Measurements from ENCODE around the gene AQR.

DNA sequence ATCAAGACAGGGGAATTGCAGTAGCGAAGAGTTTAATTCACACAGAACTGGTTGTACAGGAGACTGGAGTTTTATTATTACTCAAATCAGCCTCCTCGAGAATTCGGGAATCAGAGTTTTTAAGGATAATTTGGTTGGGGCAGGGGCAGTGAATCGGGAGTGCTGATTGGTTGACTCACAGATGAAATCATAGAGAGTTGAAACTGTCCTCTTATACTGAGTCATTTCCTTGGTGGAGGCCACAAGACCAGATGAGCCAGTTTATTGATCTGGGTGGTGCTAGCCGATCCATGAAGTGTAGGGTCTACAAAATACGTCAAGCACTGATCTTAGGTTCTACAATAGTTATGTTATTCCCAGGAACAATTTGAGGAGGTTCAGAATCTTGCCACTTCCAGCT, 23.9 kb upstream of the AQR start:
- TF ChIP-seq, protein P1, sequence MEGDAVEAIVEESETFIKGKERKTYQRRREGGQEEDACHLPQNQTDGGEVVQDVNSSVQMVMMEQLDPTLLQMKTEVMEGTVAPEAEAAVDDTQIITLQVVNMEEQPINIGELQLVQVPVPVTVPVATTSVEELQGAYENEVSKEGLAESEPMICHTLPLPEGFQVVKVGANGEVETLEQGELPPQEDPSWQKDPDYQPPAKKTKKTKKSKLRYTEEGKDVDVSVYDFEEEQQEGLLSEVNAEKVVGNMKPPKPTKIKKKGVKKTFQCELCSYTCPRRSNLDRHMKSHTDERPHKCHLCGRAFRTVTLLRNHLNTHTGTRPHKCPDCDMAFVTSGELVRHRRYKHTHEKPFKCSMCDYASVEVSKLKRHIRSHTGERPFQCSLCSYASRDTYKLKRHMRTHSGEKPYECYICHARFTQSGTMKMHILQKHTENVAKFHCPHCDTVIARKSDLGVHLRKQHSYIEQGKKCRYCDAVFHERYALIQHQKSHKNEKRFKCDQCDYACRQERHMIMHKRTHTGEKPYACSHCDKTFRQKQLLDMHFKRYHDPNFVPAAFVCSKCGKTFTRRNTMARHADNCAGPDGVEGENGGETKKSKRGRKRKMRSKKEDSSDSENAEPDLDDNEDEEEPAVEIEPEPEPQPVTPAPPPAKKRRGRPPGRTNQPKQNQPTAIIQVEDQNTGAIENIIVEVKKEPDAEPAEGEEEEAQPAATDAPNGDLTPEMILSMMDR (IDR thresholded peaks at IDR 0.05), result no peak
- no peak for TF ChIP-seq POLR2A (IDR thresholded peaks at IDR 0.05)
